Measurements from ENCODE around the gene UBAC2. TPM values are rescaled to one million over a fixed set of nuclear protein-coding genes. Genes with fewer than 3 reads are reported as not detected.

The UBAC2 gene
- total and polyA plus RNA-seq, 2 of the 4 experiments (the other 2 are of a cell fraction) = 20.8 to 36.3 TPM

DNA sequence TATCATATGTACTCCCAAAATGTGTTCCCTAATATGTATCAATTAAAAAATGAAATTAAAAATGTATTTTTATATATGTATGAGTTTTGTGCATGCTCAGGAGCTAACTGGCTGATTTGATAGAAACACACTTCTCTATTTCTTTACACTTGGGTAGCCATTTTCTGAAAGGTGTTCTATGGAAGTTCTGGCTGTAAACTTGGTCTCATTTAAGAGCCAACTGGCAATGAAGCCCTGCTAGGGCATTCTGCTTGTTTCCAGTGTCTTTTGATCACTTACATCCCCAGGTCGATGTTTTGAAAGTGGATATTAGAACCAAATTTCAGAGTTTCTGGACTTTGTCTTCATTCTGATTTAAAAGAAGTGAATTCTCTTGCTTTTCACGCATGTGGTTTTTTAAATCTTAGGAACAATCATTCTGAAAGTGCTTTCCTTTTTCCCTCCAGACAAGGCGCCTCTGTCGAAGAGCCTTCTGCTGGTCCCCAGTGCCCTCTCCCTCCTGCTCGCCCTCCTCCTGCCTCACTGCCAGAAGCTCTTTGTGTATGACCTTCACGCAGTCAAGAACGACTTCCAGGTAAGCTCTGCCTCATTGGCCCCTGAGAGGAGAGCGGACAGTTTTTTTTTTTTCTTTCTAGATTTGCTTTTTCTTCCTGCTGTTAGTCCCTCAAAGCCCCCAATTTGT is 37.5 kb downstream of the UBAC2 start:
- dilution Hi-C loops (cut with HindIII; ENCODE audit: low sequenced_read_pairs, unreplicated experiment) = no loop called here
- no peak overlapping the region for H3K4me3 ChIP-seq (ENCODE audit: insufficient read depth, low read depth, low read length)

More for the DNA sequence above, 37.5 kb downstream of the UBAC2 start:
- intact Hi-C loops (cut with micrococcal nuclease) = no loop called here
- no peak overlapping the region for H4K8ac ChIP-seq (ENCODE audit: low read depth in 2 of 2, low read length in 2 of 2)
- no peak overlapping the region; the same call in 1 of the 2 replicates for H3K4ac ChIP-seq (ENCODE audit: low read depth, low read length)
- no peak overlapping the region for H3K27ac ChIP-seq (ENCODE audit: insufficient read depth, low read length)
- no peak overlapping the region; the same call in 1 of the 2 replicates for H3K56ac ChIP-seq (ENCODE audit: extremely low read depth, insufficient read depth, low read length)
- H3K4me2 ChIP-seq (ENCODE audit: low read depth, low read length) = no peak overlapping the region
- no peak overlapping the region for H2BK20ac ChIP-seq (ENCODE audit: low read depth, low read length)
- no peak overlapping the region for H2AK5ac ChIP-seq (ENCODE audit: low read depth, low read length)
- no peak overlapping the region for H3K14ac ChIP-seq (replicated peaks; ENCODE audit: low read depth, low read length)
- H2AFZ ChIP-seq (replicated peaks; ENCODE audit: low read length, poor library complexity) = no peak overlapping the region
- no peak overlapping the region for H3K23ac ChIP-seq (ENCODE audit: low read depth, low read length)
- TF ChIP-seq RCOR1 (IDR thresholded peaks at IDR 0.05; ENCODE audit: insufficient replicate concordance, low read length) (no peak), FOS (IDR thresholded peaks at IDR 0.05; ENCODE audit: low read depth, low read length) (no peak), CHD1 (IDR thresholded peaks at IDR 0.05; ENCODE audit: low read depth, low read length) (no peak), RAD21 (IDR thresholded peaks at IDR 0.05; ENCODE audit: low read length) (no peak), POLR2A (IDR thresholded peaks at IDR 0.05; ENCODE audit: low read depth, low read length) (no peak), RFX5 (IDR thresholded peaks at IDR 0.05; ENCODE audit: low read depth, low read length) (no peak), CEBPB (IDR thresholded peaks at IDR 0.05; ENCODE audit: low read depth, low read length) (no peak), MAFK (IDR thresholded peaks at IDR 0.05; ENCODE audit: low read depth, low read length) (no peak)
- TF ChIP-seq, protein P1, sequence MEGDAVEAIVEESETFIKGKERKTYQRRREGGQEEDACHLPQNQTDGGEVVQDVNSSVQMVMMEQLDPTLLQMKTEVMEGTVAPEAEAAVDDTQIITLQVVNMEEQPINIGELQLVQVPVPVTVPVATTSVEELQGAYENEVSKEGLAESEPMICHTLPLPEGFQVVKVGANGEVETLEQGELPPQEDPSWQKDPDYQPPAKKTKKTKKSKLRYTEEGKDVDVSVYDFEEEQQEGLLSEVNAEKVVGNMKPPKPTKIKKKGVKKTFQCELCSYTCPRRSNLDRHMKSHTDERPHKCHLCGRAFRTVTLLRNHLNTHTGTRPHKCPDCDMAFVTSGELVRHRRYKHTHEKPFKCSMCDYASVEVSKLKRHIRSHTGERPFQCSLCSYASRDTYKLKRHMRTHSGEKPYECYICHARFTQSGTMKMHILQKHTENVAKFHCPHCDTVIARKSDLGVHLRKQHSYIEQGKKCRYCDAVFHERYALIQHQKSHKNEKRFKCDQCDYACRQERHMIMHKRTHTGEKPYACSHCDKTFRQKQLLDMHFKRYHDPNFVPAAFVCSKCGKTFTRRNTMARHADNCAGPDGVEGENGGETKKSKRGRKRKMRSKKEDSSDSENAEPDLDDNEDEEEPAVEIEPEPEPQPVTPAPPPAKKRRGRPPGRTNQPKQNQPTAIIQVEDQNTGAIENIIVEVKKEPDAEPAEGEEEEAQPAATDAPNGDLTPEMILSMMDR (conservative IDR thresholded peaks at IDR 0.05; ENCODE audit: low read depth, low read length) = no peak
- TF ChIP-seq, protein P2, sequence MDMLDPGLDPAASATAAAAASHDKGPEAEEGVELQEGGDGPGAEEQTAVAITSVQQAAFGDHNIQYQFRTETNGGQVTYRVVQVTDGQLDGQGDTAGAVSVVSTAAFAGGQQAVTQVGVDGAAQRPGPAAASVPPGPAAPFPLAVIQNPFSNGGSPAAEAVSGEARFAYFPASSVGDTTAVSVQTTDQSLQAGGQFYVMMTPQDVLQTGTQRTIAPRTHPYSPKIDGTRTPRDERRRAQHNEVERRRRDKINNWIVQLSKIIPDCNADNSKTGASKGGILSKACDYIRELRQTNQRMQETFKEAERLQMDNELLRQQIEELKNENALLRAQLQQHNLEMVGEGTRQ (IDR thresholded peaks at IDR 0.05; ENCODE audit: low read depth, low read length) = no peak
- TF ChIP-seq, protein P3, sequence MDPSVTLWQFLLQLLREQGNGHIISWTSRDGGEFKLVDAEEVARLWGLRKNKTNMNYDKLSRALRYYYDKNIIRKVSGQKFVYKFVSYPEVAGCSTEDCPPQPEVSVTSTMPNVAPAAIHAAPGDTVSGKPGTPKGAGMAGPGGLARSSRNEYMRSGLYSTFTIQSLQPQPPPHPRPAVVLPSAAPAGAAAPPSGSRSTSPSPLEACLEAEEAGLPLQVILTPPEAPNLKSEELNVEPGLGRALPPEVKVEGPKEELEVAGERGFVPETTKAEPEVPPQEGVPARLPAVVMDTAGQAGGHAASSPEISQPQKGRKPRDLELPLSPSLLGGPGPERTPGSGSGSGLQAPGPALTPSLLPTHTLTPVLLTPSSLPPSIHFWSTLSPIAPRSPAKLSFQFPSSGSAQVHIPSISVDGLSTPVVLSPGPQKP (IDR thresholded peaks at IDR 0.05; ENCODE audit: borderline replicate concordance, low read depth, low read length) = no peak
- H3K9me1 ChIP-seq (ENCODE audit: insufficient read depth, low read length) = no peaks in the 10 kb centered on the region; the same call in 1 of the 2 replicates
- H4K91ac ChIP-seq (ENCODE audit: insufficient read depth, low read depth, low read length) = no peak overlapping the region
- H2BK15ac ChIP-seq (ENCODE audit: low read depth, low read length) = no peak overlapping the region
- no peak for DNase-seq
- H4K20me1 ChIP-seq (ENCODE audit: insufficient read depth, low read length) = no peaks in the 10 kb centered on the region
- H3K79me1 ChIP-seq (ENCODE audit: low read depth in 1 of 2, low read length in 2 of 2) = peaks cover 17 to 22% of the 10 kb centered on the region in 2 experiments; a peak in 3 of 4 replicates
- no TSS peak for BruUV-seq (replicated peaks)
- ATAC-seq (ENCODE audit: low read depth) = no peak
- ChIA-PET POLR2A (ENCODE audit: unreplicated experiment) (no interaction called here), CTCF (no interaction called here)
- H2BK5ac ChIP-seq (ENCODE audit: low read depth, low read length, poor library complexity, severe bottlenecking) = no peak overlapping the region
- 100% methylated on average over 2 of the region's 8 CpGs; no CpG with 5 or more reads in 1 of the 2 experiments for WGBS, 2 experiments (ENCODE audit: extremely low coverage in 2 of 2, insufficient read length in 1 of 2)
- H2BK120ac ChIP-seq (ENCODE audit: low read depth, low read length) = no peak overlapping the region
- no peak overlapping the region for H3K18ac ChIP-seq (ENCODE audit: low read depth, low read length)
- H4K5ac ChIP-seq (ENCODE audit: low read depth, low read length) = no peak overlapping the region
- H3K9me3 ChIP-seq (ENCODE audit: control insufficient read depth, insufficient read depth, low read length) = no peaks in the 10 kb centered on the region
- H2AK9ac ChIP-seq (replicated peaks; ENCODE audit: low read depth, low read length, poor library complexity) = no peak overlapping the region
- no peaks in the 10 kb centered on the region for H3K4me1 ChIP-seq (ENCODE audit: control insufficient read depth, insufficient read depth, low read length)
- H3K27me3 ChIP-seq (ENCODE audit: control insufficient read depth, insufficient read depth, low read length) = no peaks in the 10 kb centered on the region
- peaks cover 4% of the 10 kb centered on the region for H3K36me3 ChIP-seq (ENCODE audit: control insufficient read depth, insufficient read depth, low read length)
- in situ Hi-C loops (cut with MboI; ENCODE audit: low sequenced_read_pairs) = no loop called here
- H3K9ac ChIP-seq (ENCODE audit: low read depth, low read length) = no peak overlapping the region

Measured in IMR-90 (cell line).